Spleen (tissue), 7 donors: ENCODE results near the gene FBLN2.

Experiments used
- POLR2A ChIP-seq, 3 donors: fragments of 450-650 bp; IDR thresholded peaks; one replicate each; pipeline ENCODE4 v1.5.1; 2017; ENCODE audit warnings: antibody characterized with exemption in 3 of 3, mild to moderate bottlenecking in 1 of 3
- TF ChIP-seq, protein P1 (sequence below), 11 experiments: fragments of 200-600 bp in 7 of 11; fragments of 450-650 bp in 4 of 11; sonication (generic) in 4 of 11; IDR thresholded peaks in 8 of 11; conservative IDR thresholded peaks in 3 of 11; 1 replicate in 7 of 11; 2 replicates in 4 of 11; pipeline versions ENCODE4 v1.4.0 to v1.8.0; 2016 to 2021; ENCODE audit warnings: antibody characterized with exemption in 11 of 11, inconsistent platforms in 4 of 11, mild to moderate bottlenecking in 1 of 11
- donor health status: DM: no; HTN: no; CAD: no; lungs with moderate emphysema.
- donor health status: DM: no; HTN: no; CAD: no.
- donor health status: DM: no; HTN: no; CAD: no.

- TF ChIP-seq, protein P1, sequence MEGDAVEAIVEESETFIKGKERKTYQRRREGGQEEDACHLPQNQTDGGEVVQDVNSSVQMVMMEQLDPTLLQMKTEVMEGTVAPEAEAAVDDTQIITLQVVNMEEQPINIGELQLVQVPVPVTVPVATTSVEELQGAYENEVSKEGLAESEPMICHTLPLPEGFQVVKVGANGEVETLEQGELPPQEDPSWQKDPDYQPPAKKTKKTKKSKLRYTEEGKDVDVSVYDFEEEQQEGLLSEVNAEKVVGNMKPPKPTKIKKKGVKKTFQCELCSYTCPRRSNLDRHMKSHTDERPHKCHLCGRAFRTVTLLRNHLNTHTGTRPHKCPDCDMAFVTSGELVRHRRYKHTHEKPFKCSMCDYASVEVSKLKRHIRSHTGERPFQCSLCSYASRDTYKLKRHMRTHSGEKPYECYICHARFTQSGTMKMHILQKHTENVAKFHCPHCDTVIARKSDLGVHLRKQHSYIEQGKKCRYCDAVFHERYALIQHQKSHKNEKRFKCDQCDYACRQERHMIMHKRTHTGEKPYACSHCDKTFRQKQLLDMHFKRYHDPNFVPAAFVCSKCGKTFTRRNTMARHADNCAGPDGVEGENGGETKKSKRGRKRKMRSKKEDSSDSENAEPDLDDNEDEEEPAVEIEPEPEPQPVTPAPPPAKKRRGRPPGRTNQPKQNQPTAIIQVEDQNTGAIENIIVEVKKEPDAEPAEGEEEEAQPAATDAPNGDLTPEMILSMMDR (IDR thresholded peaks at IDR 0.05 in 8 of 11, conservative IDR thresholded peaks at IDR 0.05 in 3 of 11), result no peak
- no peak for TF ChIP-seq POLR2A (IDR thresholded peaks at IDR 0.05)
Observed at GRCh38 chr3:13536832-13537231, 12.1 kb upstream of the FBLN2 start.
